CD14-positive monocyte (primary cell): ENCODE results near the gene MEA1. TPM values are rescaled to one million over a fixed set of nuclear protein-coding genes. Genes with fewer than 3 reads are reported as not detected.

ENCODE experiments used
- DNase-seq, 3 donors: peaks; one replicate each; pipeline ENCODE4 v3.0.0-alpha.2; 2011 to 2022
- H2AFZ ChIP-seq: 2 replicates; pipeline ENCODE4 v1.6.0; 2012; ENCODE audit warnings: mild to moderate bottlenecking, low read depth, low read length, inconsistent platforms; ENCODE audit not compliant: insufficient read depth, poor library complexity, severe bottlenecking
- H3K27ac ChIP-seq, 2 donors: 1 replicate in 1 of 2; 2 replicates in 1 of 2; pipeline ENCODE4 v1.5.1; 2012 to 2013; ENCODE audit warnings: low read length in 2 of 2, control low read depth in 1 of 2, inconsistent platforms in 1 of 2, low read depth in 1 of 2, mild to moderate bottlenecking in 1 of 2
- H3K27me3 ChIP-seq, 2 donors: one replicate each; pipeline versions ENCODE4 v1.6.0 to v1.6.1; 2011 to 2013; ENCODE audit warnings: low read length in 2 of 2; ENCODE audit not compliant: control insufficient read depth in 2 of 2, insufficient read depth in 2 of 2
- H3K36me3 ChIP-seq, 2 donors: replicated peaks in 1 of 2; 1 replicate in 1 of 2; 2 replicates in 1 of 2; pipeline versions ENCODE4 v1.5.1 to v1.6.1; 2012 to 2013; ENCODE audit warnings: low read length in 2 of 2, control low read depth in 1 of 2, inconsistent platforms in 1 of 2, mild to moderate bottlenecking in 1 of 2; ENCODE audit not compliant: insufficient read depth in 2 of 2, control insufficient read depth in 1 of 2
- H3K4me1 ChIP-seq, 2 donors: 1 replicate in 1 of 2; 2 replicates in 1 of 2; pipeline versions ENCODE4 v1.5.1 to v1.6.1; 2012 to 2013; ENCODE audit warnings: low read length in 2 of 2, control low read depth in 1 of 2, inconsistent platforms in 1 of 2, mild to moderate bottlenecking in 1 of 2, moderate library complexity in 1 of 2; ENCODE audit not compliant: insufficient read depth in 2 of 2, control insufficient read depth in 1 of 2
- H3K4me2 ChIP-seq: replicated peaks from 2 replicates; pipeline ENCODE3; 2012; ENCODE audit warnings: low read length, moderate library complexity, mild to moderate bottlenecking; ENCODE audit not compliant: poor library complexity, severe bottlenecking; ENCODE audit errors: extremely low read depth
- H3K4me3 ChIP-seq, 3 experiments: fragments of 200-600 bp in 1 of 3; sonication (generic) in 1 of 3; replicated peaks in 1 of 3; 1 replicate in 2 of 3; 2 replicates in 1 of 3; pipeline ENCODE4 v1.5.1; 2011 to 2013; ENCODE audit warnings: low read length in 3 of 3, mild to moderate bottlenecking in 3 of 3, control low read depth in 2 of 3, low read depth in 2 of 3, inconsistent platforms in 1 of 3, moderate library complexity in 1 of 3
- H3K79me2 ChIP-seq: 2 replicates; pipeline ENCODE4 v1.6.0; 2012; ENCODE audit warnings: mild to moderate bottlenecking, control low read depth, inconsistent platforms, low read length, moderate library complexity; ENCODE audit not compliant: insufficient read depth
- H3K9ac ChIP-seq: 2 replicates; pipeline ENCODE4 v1.6.0; 2017; ENCODE audit warnings: low read length, mild to moderate bottlenecking; ENCODE audit not compliant: insufficient read depth, poor library complexity, severe bottlenecking
- H3K9me3 ChIP-seq, 2 donors: replicated peaks in 1 of 2; 1 replicate in 1 of 2; 2 replicates in 1 of 2; pipeline versions ENCODE4 v1.5.1 to v1.6.1; 2012 to 2013; ENCODE audit warnings: low read length in 2 of 2, control low read depth in 1 of 2; ENCODE audit not compliant: control insufficient read depth in 1 of 2, insufficient read depth in 1 of 2
- H4K20me1 ChIP-seq: 2 replicates; pipeline ENCODE4 v1.6.0; 2012; ENCODE audit warnings: mild to moderate bottlenecking, low read length, control low read depth, moderate library complexity; ENCODE audit not compliant: insufficient read depth
- H3K27ac Mint-ChIP-seq, 7 donors: one replicate each; pipeline ENCODE4 v1.8.0; 2020; ENCODE audit warnings: mild to moderate bottlenecking in 7 of 7, mixed read lengths in 7 of 7, moderate library complexity in 6 of 7, inconsistent platforms in 2 of 7
- H3K27me3 Mint-ChIP-seq, 3 donors: one replicate each; pipeline ENCODE4 v1.8.0; 2021 to 2022; ENCODE audit warnings: low read depth in 3 of 3, mild to moderate bottlenecking in 3 of 3, mixed read lengths in 3 of 3, moderate library complexity in 3 of 3, inconsistent platforms in 1 of 3
- H3K36me3 Mint-ChIP-seq, 2 donors: one replicate each; pipeline ENCODE4 v1.8.0; 2020; ENCODE audit warnings: mixed read lengths in 2 of 2, inconsistent platforms in 1 of 2, mild to moderate bottlenecking in 1 of 2
- H3K4me1 Mint-ChIP-seq: one replicate; pipeline ENCODE4 v1.8.0; 2020; ENCODE audit warnings: mild to moderate bottlenecking, mixed read lengths
- H3K4me3 Mint-ChIP-seq, 2 donors: one replicate each; pipeline ENCODE4 v1.8.0; 2020; ENCODE audit warnings: mild to moderate bottlenecking in 2 of 2, mixed read lengths in 2 of 2, moderate library complexity in 1 of 2
- H3K9me3 Mint-ChIP-seq, 7 donors: one replicate each; pipeline ENCODE4 v1.8.0; 2020 to 2022; ENCODE audit warnings: mixed read lengths in 7 of 7, mild to moderate bottlenecking in 6 of 7, moderate library complexity in 6 of 7, inconsistent platforms in 2 of 7
- WGBS: methylation state at CpG from one replicate; pipeline ENCODE4 v1.1.5; 2013; ENCODE audit warnings: missing lambda C conversion rate; ENCODE audit not compliant: insufficient coverage; 5-methylcytosine and 5-hydroxymethylcytosine counted together
- intact Hi-C, 2 donors: fragments of 100-400 bp; cut with micrococcal nuclease; formaldehyde crosslinking; loops; one replicate each; pipeline versions ENCODE4 v1.15.0 to v1.15.1; 2023
- polyA plus RNA-seq, 3 donors: library from polyadenylated mRNA; depleted of rRNA in 1 of 3; unstranded in 2 of 3; stranded (reverse) in 1 of 3; fragments of 300-500 nt in 2 of 3; fragments of >200 nt in 1 of 3; fragmentation: Illumina TruSeq in 2 of 3; gene quantifications; 1 replicate in 2 of 3; 2 replicates in 1 of 3; pipeline ENCODE4 v1.2.3, GENCODE V29; 2012 to 2021
- TF ChIP-seq, protein P1 (sequence below): fragments of 200-600 bp; IDR thresholded peaks from one replicate; pipeline ENCODE4 v1.8.0; 2022; ENCODE audit warnings: antibody characterized with exemption, mild to moderate bottlenecking

Gene MEA1
- polyA plus RNA-seq, 3 donors, result 31.0 to 59.6 (median 58.8) TPM

DNA sequence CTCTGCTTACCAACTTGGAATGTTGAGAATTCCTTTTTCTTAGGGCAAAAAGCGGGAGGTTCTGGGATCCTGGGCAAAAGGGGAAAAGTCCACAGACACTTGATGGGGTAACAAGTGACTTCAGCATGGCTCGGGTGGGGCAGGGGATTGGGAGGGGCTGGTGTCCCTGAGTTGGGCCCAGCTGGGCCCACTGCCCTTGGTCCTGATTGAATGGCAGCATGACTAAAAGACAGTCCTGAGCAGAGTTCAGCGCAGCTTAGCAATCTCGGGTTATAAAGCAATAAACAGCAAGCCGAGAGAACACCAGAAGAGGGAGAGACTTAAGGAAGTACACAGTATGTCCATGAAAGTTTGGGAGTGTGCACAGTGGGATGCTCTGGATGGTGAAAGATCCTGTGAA is 23.8 kb downstream of the MEA1 start:
- no peak overlapping the region for H3K9ac ChIP-seq
- 80% methylated on average over 2 of the region's 5 CpGs for WGBS
- intact Hi-C loops, result no loop called here
- TF ChIP-seq, protein P1, sequence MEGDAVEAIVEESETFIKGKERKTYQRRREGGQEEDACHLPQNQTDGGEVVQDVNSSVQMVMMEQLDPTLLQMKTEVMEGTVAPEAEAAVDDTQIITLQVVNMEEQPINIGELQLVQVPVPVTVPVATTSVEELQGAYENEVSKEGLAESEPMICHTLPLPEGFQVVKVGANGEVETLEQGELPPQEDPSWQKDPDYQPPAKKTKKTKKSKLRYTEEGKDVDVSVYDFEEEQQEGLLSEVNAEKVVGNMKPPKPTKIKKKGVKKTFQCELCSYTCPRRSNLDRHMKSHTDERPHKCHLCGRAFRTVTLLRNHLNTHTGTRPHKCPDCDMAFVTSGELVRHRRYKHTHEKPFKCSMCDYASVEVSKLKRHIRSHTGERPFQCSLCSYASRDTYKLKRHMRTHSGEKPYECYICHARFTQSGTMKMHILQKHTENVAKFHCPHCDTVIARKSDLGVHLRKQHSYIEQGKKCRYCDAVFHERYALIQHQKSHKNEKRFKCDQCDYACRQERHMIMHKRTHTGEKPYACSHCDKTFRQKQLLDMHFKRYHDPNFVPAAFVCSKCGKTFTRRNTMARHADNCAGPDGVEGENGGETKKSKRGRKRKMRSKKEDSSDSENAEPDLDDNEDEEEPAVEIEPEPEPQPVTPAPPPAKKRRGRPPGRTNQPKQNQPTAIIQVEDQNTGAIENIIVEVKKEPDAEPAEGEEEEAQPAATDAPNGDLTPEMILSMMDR, result no peak
- H3K9me3 Mint-ChIP-seq, result no peaks in the 10 kb centered on the region
- H3K9me3 ChIP-seq, result no peaks in the 10 kb centered on the region
- peaks cover 0 to 4% (median 0%) of the 10 kb centered on the region in 3 donors for H3K27me3 Mint-ChIP-seq
- no peak overlapping the region for H3K4me2 ChIP-seq
- peaks cover 8 to 12% of the 10 kb centered on the region in 2 donors for H3K4me1 ChIP-seq
- peaks cover 17% of the 10 kb centered on the region for H4K20me1 ChIP-seq
- no peak overlapping the region for H3K4me3 Mint-ChIP-seq
- no peak for DNase-seq
- peaks cover 30% of the 10 kb centered on the region for H3K79me2 ChIP-seq
- peaks cover 35% of the 10 kb centered on the region for H3K4me1 Mint-ChIP-seq
- H3K27me3 ChIP-seq, result no peaks in the 10 kb centered on the region
- no peak overlapping the region for H3K27ac ChIP-seq
- H3K36me3 Mint-ChIP-seq, result peaks cover 24 to 64% of the 10 kb centered on the region in 2 donors
- no peak overlapping the region for H2AFZ ChIP-seq
- H3K36me3 ChIP-seq, result peaks cover 23 to 37% of the 10 kb centered on the region in 2 donors
- H3K4me3 ChIP-seq, result no peak overlapping the region
- no peak overlapping the region for H3K27ac Mint-ChIP-seq

DNA sequence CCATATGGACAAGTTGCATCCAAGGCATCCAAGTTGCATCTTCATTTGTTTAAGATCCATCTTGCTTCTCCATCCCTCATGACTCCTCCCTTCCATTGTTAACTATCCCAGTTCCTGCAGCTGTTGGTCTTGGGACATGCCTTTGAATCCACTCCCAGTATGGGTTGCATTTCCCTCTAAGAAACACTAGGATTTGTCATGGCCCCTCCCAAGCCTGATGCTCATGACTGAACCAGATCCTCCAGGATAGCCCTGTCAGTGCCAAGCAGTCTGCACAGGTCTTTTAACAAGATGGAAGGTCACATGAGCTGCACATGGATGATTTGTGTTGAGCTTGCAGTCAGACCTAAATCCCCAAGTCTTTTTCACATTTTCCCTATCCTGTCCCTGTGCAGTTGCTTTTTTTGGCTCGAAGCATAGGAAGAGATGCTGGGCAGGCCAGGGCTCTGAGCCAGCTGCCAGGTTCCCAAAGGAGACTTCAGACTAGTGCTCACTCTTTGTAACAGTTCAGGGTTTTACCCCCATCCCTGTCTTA is 25.2 kb downstream of the MEA1 start:
- H3K27ac Mint-ChIP-seq, result peak overlapping the region in 1 of 7 donors; percentile 26
- TF ChIP-seq, protein P1, result no peak
- peaks cover 40% of the 10 kb centered on the region for H3K4me1 Mint-ChIP-seq

More for the DNA sequence above, 25.2 kb downstream of the MEA1 start:
- Histone ChIP-seq H3K79me2 (peaks cover 34% of the 10 kb centered on the region), H3K27ac (no peak overlapping the region), H3K36me3 (peaks cover 23 to 37% of the 10 kb centered on the region in 2 donors), H4K20me1 (peaks cover 17% of the 10 kb centered on the region), H3K27me3 (no peaks in the 10 kb centered on the region), H3K4me3 (no peak overlapping the region), H3K4me2 (no peak overlapping the region), H3K4me1 (peaks cover 13 to 19% of the 10 kb centered on the region in 2 donors), H2AFZ (no peak overlapping the region), H3K9me3 (no peaks in the 10 kb centered on the region), H3K9ac (no peak overlapping the region)
- intact Hi-C loops, result no loop called here
- no peak for DNase-seq
- 100% methylated on average over 1 of the region's 1 CpG for WGBS
- H3K4me3 Mint-ChIP-seq, result no peak overlapping the region
- no peaks in the 10 kb centered on the region for H3K9me3 Mint-ChIP-seq
- H3K27me3 Mint-ChIP-seq, result peaks cover 0 to 4% (median 0%) of the 10 kb centered on the region in 3 donors
- H3K36me3 Mint-ChIP-seq, result peaks cover 24 to 53% of the 10 kb centered on the region in 2 donors
